ENCODE data around the gene LPP. TPM values are rescaled to one million over a fixed set of nuclear protein-coding genes. Genes with fewer than 3 reads are reported as not detected.

Gene LPP
- polyA plus RNA-seq, 1 experiment = 60.0 TPM

GRCh38 chr3:188184649-188185048 lies 30.7 kb downstream of the LPP start:
- no peaks in the 10 kb centered on the region for H3K27me3 ChIP-seq (ENCODE audit: control insufficient read depth, insufficient read depth, low read length)
- H3K4me3 ChIP-seq (ENCODE audit: low read depth, low read length) = no peak overlapping the region
- ChIA-PET CTCF (no interaction called here), POLR2A (interaction anchor here (0.5 kb wide), 1 partner anchor 444 kb away, joined by 3 read pairs; no protein-coding TSS in a partner anchor)
- H3K36me3 ChIP-seq (ENCODE audit: control insufficient read depth, insufficient read depth, low read length) = peaks cover 2% of the 10 kb centered on the region
- DNase-seq (ENCODE audit: low read depth) = no peak
- TF ChIP-seq CTCF (IDR thresholded peaks at IDR 0.05; ENCODE audit: insufficient read depth, low read depth, low read length) = no peak

GRCh38 chr3:188185717-188186251 lies 31.8 kb downstream of the LPP start:
- DNase-seq (ENCODE audit: low read depth) = no peak
- H3K4me3 ChIP-seq (ENCODE audit: low read depth, low read length) = no peak overlapping the region
- peaks cover 2% of the 10 kb centered on the region for H3K36me3 ChIP-seq (ENCODE audit: control insufficient read depth, insufficient read depth, low read length)
- TF ChIP-seq CTCF (IDR thresholded peaks at IDR 0.05; ENCODE audit: insufficient read depth, low read depth, low read length) = no peak
- H3K27me3 ChIP-seq (ENCODE audit: control insufficient read depth, insufficient read depth, low read length) = no peaks in the 10 kb centered on the region
- ChIA-PET CTCF (interaction anchor here (0.6 kb wide), 1 partner anchor 176 kb away, joined by 3 read pairs; no protein-coding TSS in a partner anchor), POLR2A (no interaction called here)

GRCh38 chr3:188187053-188187452 lies 33.1 kb downstream of the LPP start:
- DNase-seq (ENCODE audit: low read depth) = no peak
- ChIA-PET POLR2A (interaction anchor here (0.7 kb wide), 1 partner anchor 9 kb away, joined by 3 read pairs; no protein-coding TSS in a partner anchor), CTCF (no interaction called here)
- H3K27me3 ChIP-seq (ENCODE audit: control insufficient read depth, insufficient read depth, low read length) = no peaks in the 10 kb centered on the region
- H3K4me3 ChIP-seq (ENCODE audit: low read depth, low read length) = no peak overlapping the region
- peaks cover under 1% of the 10 kb centered on the region; the same call in 1 of the 2 replicates for H3K36me3 ChIP-seq (ENCODE audit: control insufficient read depth, insufficient read depth, low read length)
- no peak for TF ChIP-seq CTCF (IDR thresholded peaks at IDR 0.05; ENCODE audit: insufficient read depth, low read depth, low read length)

GRCh38 chr3:188188911-188189310 lies 35.0 kb downstream of the LPP start:
- TF ChIP-seq CTCF (IDR thresholded peaks at IDR 0.05; ENCODE audit: insufficient read depth, low read depth, low read length) = no peak
- ChIA-PET CTCF (no interaction called here), POLR2A (no interaction called here)
- Histone ChIP-seq H3K27me3 (ENCODE audit: control insufficient read depth, insufficient read depth, low read length) (no peaks in the 10 kb centered on the region), H3K36me3 (ENCODE audit: control insufficient read depth, insufficient read depth, low read length) (no peaks in the 10 kb centered on the region), H3K4me3 (ENCODE audit: low read depth, low read length) (no peak overlapping the region)
- no peak for DNase-seq (ENCODE audit: low read depth)

GRCh38 chr3:188191460-188191859 lies 37.5 kb downstream of the LPP start:
- H3K36me3 ChIP-seq (ENCODE audit: control insufficient read depth, insufficient read depth, low read length) = no peaks in the 10 kb centered on the region
- POLR2A ChIA-PET = interaction anchor here (0.6 kb wide), 1 partner anchor 8 kb away, joined by 3 read pairs; no protein-coding TSS in a partner anchor
- H3K4me3 ChIP-seq (ENCODE audit: low read depth, low read length) = no peak overlapping the region
- no peaks in the 10 kb centered on the region for H3K27me3 ChIP-seq (ENCODE audit: control insufficient read depth, insufficient read depth, low read length)
- CTCF ChIA-PET = interaction anchor here (1.3 kb wide), 1 partner anchor 451 kb away, joined by 5 read pairs; no protein-coding TSS in a partner anchor
- TF ChIP-seq CTCF (IDR thresholded peaks at IDR 0.05; ENCODE audit: insufficient read depth, low read depth, low read length) = no peak
- DNase-seq (ENCODE audit: low read depth) = no peak
